ENCODE data around the gene UTY. TPM values are rescaled to one million over a fixed set of nuclear protein-coding genes. Genes with fewer than 3 reads are reported as not detected.

The UTY gene
- total RNA-seq, 1 experiment from 2014 or later, result not detected

- no peak for DNase-seq
- POLR2A ChIA-PET (ENCODE audit: unreplicated experiment), result no interaction called here
- CTCF ChIA-PET, result no interaction called here
- Histone ChIP-seq H4K20me1 (ENCODE audit: low read length) (no peaks in the 10 kb centered on the region), H3K9ac (ENCODE audit: low read length) (no peak overlapping the region), H3K4me3 (ENCODE audit: low read length) (no peak overlapping the region), H3K9me2 (replicated peaks; ENCODE audit: low read length) (no peaks in the 10 kb centered on the region), H3K4me1 (ENCODE audit: insufficient read depth, low read length) (no peaks in the 10 kb centered on the region), H2AFZ (ENCODE audit: low read length) (no peak overlapping the region), H3K9me3 (ENCODE audit: low read length) (no peaks in the 10 kb centered on the region), H3K27me3 (ENCODE audit: low read length) (no peaks in the 10 kb centered on the region), H3K4me2 (ENCODE audit: low read length) (no peak overlapping the region), H3K27ac (ENCODE audit: low read length) (no peak overlapping the region), H3K79me2 (ENCODE audit: low read length) (no peaks in the 10 kb centered on the region), H3F3A (ENCODE audit: low read length, unreplicated experiment) (no peaks in the 10 kb centered on the region), H3K36me3 (ENCODE audit: low read depth, low read length) (no peaks in the 10 kb centered on the region)
- TF ChIP-seq EZH2 (IDR thresholded peaks at IDR 0.05; ENCODE audit: low read length, unreplicated experiment) (no peak), CTCF (conservative IDR thresholded peaks at IDR 0.05; ENCODE audit: low read depth, low read length) (no peak), EZH2phosphoT487 (IDR thresholded peaks at IDR 0.05; ENCODE audit: borderline replicate concordance, low read length) (no peak)
- intact Hi-C loops (cut with micrococcal nuclease), result no loop called here
- ATAC-seq, result no peak
- BruUV-seq (replicated peaks), result no TSS peak
These were observed 13.9 kb upstream of the UTY start for GRCh38 chrY:13493737-13494136.

- no peaks in the 10 kb centered on the region for H3K27me3 ChIP-seq (ENCODE audit: low read length)
- BruUV-seq (replicated peaks), result no TSS peak
- no peaks in the 10 kb centered on the region for H3K4me1 ChIP-seq (ENCODE audit: insufficient read depth, low read length)
- no peaks in the 10 kb centered on the region for H3K9me3 ChIP-seq (ENCODE audit: low read length)
- H3K9me2 ChIP-seq (replicated peaks; ENCODE audit: low read length), result no peaks in the 10 kb centered on the region
- H3K36me3 ChIP-seq (ENCODE audit: low read depth, low read length), result no peaks in the 10 kb centered on the region
- no peak for DNase-seq
- no peak overlapping the region for H2AFZ ChIP-seq (ENCODE audit: low read length)
- intact Hi-C loops (cut with micrococcal nuclease), result no loop called here
- no peak for ATAC-seq
- H3F3A ChIP-seq (ENCODE audit: low read length, unreplicated experiment), result no peaks in the 10 kb centered on the region
- H3K9ac ChIP-seq (ENCODE audit: low read length), result no peak overlapping the region
- no peaks in the 10 kb centered on the region for H4K20me1 ChIP-seq (ENCODE audit: low read length)
- POLR2A ChIA-PET (ENCODE audit: unreplicated experiment), result no interaction called here
- TF ChIP-seq EZH2phosphoT487 (IDR thresholded peaks at IDR 0.05; ENCODE audit: borderline replicate concordance, low read length) (no peak), EZH2 (IDR thresholded peaks at IDR 0.05; ENCODE audit: low read length, unreplicated experiment) (no peak), CTCF (conservative IDR thresholded peaks at IDR 0.05; ENCODE audit: low read depth, low read length) (no peak)
- CTCF ChIA-PET, result no interaction called here
- no peak overlapping the region for H3K4me3 ChIP-seq (ENCODE audit: low read length)
- no peaks in the 10 kb centered on the region for H3K79me2 ChIP-seq (ENCODE audit: low read length)
- no peak overlapping the region for H3K27ac ChIP-seq (ENCODE audit: low read length)
- no peak overlapping the region for H3K4me2 ChIP-seq (ENCODE audit: low read length)
These were observed 12.6 kb upstream of the UTY start for GRCh38 chrY:13492408-13492807.

- Histone ChIP-seq H3K9me3 (ENCODE audit: low read length) (no peaks in the 10 kb centered on the region), H3K79me2 (ENCODE audit: low read length) (no peaks in the 10 kb centered on the region), H4K20me1 (ENCODE audit: low read length) (no peaks in the 10 kb centered on the region), H3K9ac (ENCODE audit: low read length) (no peak overlapping the region), H3F3A (ENCODE audit: low read length, unreplicated experiment) (no peaks in the 10 kb centered on the region), H3K4me2 (ENCODE audit: low read length) (no peak overlapping the region), H3K36me3 (ENCODE audit: low read depth, low read length) (no peaks in the 10 kb centered on the region), H2AFZ (ENCODE audit: low read length) (no peak overlapping the region), H3K27me3 (ENCODE audit: low read length) (no peaks in the 10 kb centered on the region), H3K4me1 (ENCODE audit: insufficient read depth, low read length) (no peaks in the 10 kb centered on the region), H3K27ac (ENCODE audit: low read length) (no peak overlapping the region), H3K9me2 (replicated peaks; ENCODE audit: low read length) (no peaks in the 10 kb centered on the region), H3K4me3 (ENCODE audit: low read length) (no peak overlapping the region)
- BruUV-seq (replicated peaks), result no TSS peak
- DNase-seq (no peak), ATAC-seq (no peak)
- CTCF ChIA-PET, result no interaction called here
- TF ChIP-seq EZH2phosphoT487 (IDR thresholded peaks at IDR 0.05; ENCODE audit: borderline replicate concordance, low read length) (no peak), CTCF (conservative IDR thresholded peaks at IDR 0.05; ENCODE audit: low read depth, low read length) (no peak)
- POLR2A ChIA-PET (ENCODE audit: unreplicated experiment), result no interaction called here
- intact Hi-C loops (cut with micrococcal nuclease), result no loop called here
These were observed 8.9 kb upstream of the UTY start for GRCh38 chrY:13488738-13489137.

Data from PC-3 (cell line).